LoVo (cell line): ENCODE data around the gene PRKN.

Experiments used
- DNase-seq: peaks from one replicate; pipeline ENCODE4 v3.0.0-alpha.2; 2016; ENCODE audit warnings: low spot score

The PRKN gene

GRCh38 chr6:162237331-162237730 lies 490.2 kb downstream of the PRKN start:
- DNase-seq: no peak

- no peak for DNase-seq
Measured at GRCh38 chr6:162234631-162235030, 492.9 kb downstream of the PRKN start.

- no peak for DNase-seq
Measured at GRCh38 chr6:162230147-162230752, 497.3 kb downstream of the PRKN start.

GRCh38 chr6:162229093-162229492 lies 498.5 kb downstream of the PRKN start:
- no peak for DNase-seq

- DNase-seq: no peak
Measured at GRCh38 chr6:162226803-162227202, 500.8 kb downstream of the PRKN start.

- DNase-seq: no peak
Measured at GRCh38 chr6:162222521-162222920, 505.0 kb downstream of the PRKN start.

GRCh38 chr6:162220876-162221275 lies 506.7 kb downstream of the PRKN start:
- DNase-seq: no peak

GRCh38 chr6:162219266-162219665 lies 508.3 kb downstream of the PRKN start:
- no peak for DNase-seq

GRCh38 chr6:162217811-162218493 lies 509.6 kb downstream of the PRKN start:
- no peak for DNase-seq

GRCh38 chr6:162217058-162217457 lies 510.5 kb downstream of the PRKN start:
- no peak for DNase-seq

- DNase-seq: no peak
Measured at GRCh38 chr6:162211777-162212176, 515.8 kb downstream of the PRKN start.

- DNase-seq: no peak
Measured at GRCh38 chr6:162211022-162211421, 516.5 kb downstream of the PRKN start.

- DNase-seq: no peak
Measured at GRCh38 chr6:162203287-162203686, 524.3 kb downstream of the PRKN start.

GRCh38 chr6:162200945-162201690 lies 526.4 kb downstream of the PRKN start:
- no peak for DNase-seq

GRCh38 chr6:162200041-162200440 lies 527.5 kb downstream of the PRKN start:
- DNase-seq: no peak

GRCh38 chr6:162198925-162199324 lies 528.6 kb downstream of the PRKN start:
- no peak for DNase-seq

GRCh38 chr6:162198076-162198475 lies 529.5 kb downstream of the PRKN start:
- no peak for DNase-seq

- no peak for DNase-seq
Measured at GRCh38 chr6:162195441-162195840, 532.1 kb downstream of the PRKN start.

GRCh38 chr6:162190981-162191380 lies 536.6 kb downstream of the PRKN start:
- no peak for DNase-seq

- DNase-seq: no peak
Measured at GRCh38 chr6:162187168-162187935, 540.2 kb downstream of the PRKN start.

- DNase-seq: no peak
Measured at GRCh38 chr6:162184465-162184864, 543.1 kb downstream of the PRKN start.

- no peak for DNase-seq
Measured at GRCh38 chr6:162181741-162182401, 545.7 kb downstream of the PRKN start.
